GM12801 (cell line): ENCODE measurements around the gene CPB1.

Source experiments
- TF ChIP-seq, protein P1 (sequence below): IDR thresholded peaks from one replicate; pipeline ENCODE4 v1.5.1; 2011; ENCODE audit warnings: control low read depth; ENCODE audit not compliant: insufficient read length; ENCODE audit errors: extremely low read depth

CPB1 gene

DNA sequence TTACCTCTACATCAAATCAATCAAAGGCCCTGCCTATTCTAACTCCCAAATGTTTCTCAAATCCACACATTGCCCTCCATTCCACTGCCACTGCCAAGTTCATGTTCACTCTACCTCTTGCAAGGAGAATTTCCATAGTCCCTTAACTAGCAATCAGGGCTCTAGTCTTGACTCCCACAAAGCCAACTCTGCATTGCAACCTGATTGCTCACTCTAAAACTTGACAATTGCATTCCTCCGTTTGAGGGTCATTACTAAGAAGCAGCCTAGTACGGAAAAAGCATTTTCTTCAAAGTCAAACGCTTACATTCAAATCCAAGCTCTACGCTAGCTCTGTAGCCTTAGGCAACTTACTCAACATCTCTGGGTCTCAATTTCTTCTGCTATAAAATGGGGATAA lies 38.6 kb downstream of the CPB1 start:
- TF ChIP-seq, protein P1, sequence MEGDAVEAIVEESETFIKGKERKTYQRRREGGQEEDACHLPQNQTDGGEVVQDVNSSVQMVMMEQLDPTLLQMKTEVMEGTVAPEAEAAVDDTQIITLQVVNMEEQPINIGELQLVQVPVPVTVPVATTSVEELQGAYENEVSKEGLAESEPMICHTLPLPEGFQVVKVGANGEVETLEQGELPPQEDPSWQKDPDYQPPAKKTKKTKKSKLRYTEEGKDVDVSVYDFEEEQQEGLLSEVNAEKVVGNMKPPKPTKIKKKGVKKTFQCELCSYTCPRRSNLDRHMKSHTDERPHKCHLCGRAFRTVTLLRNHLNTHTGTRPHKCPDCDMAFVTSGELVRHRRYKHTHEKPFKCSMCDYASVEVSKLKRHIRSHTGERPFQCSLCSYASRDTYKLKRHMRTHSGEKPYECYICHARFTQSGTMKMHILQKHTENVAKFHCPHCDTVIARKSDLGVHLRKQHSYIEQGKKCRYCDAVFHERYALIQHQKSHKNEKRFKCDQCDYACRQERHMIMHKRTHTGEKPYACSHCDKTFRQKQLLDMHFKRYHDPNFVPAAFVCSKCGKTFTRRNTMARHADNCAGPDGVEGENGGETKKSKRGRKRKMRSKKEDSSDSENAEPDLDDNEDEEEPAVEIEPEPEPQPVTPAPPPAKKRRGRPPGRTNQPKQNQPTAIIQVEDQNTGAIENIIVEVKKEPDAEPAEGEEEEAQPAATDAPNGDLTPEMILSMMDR = no peak

DNA sequence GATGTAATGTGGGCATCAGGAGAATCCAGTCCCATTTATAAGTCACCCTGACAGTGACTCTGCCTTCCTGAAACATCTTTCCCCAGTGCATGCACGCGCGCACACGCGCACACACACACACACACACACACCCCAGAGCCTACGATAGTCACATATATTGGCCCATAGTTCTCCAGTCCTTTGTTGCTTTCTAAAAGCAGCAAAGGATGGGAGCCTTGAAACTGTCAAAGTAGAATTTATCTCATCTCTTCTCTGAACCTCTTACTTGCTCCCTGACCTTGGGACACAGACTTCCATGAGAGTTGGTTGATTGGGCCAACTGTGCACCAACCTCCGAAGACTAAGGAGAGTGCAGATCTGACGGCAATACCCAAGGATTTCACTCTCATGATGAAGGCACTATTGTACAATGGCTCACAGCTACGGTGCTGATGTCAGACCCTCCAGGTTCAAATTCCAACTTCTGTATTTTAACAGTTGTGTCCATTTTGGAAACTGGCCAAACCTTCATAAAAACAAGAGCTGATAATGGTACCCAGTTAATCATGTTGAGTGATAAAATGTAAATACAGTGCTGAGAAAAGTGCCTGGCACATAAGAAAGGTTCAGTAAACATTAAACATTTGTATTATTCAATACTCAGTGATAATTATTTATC lies 45.8 kb downstream of the CPB1 start:
- TF ChIP-seq, protein P1 = no peak

DNA sequence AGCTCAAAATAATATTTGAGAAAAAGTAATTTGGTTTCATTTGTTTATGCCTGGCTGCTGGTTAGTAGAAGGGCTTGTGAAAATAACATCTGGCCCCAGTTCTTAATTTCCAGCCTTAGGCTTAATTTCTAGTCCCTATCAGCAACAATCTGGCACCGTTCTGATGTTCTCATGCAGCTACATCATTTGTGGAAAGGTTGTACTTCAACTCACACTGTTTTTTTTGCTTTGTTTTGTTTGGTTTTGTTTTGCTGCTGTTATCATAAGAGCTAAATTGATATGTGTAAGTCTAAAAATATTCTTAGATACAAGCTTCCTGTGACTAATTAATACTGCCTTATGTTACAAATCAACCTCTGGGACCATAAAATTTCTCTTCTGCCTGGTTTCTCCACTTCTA lies 46.4 kb downstream of the CPB1 start:
- TF ChIP-seq, protein P1 = no peak

DNA sequence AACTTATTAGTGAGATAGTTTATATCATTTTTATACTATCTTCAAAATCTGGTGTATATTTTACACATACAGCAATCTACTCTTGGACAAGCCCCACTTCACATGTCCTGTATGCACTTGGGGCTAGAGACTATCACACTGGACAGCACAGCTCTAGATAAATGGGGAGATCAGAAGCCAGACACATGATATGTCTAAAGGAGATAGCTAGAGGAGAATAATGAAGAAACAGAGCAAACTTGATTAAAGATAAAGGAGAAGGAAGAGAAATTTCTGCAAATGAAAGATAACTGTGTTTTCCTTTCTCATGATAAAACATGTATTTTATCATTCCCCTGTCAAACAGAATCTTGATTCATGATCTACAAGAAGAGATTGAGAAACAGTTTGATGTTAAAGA lies 50.5 kb downstream of the CPB1 start:
- TF ChIP-seq, protein P1 = no peak

DNA sequence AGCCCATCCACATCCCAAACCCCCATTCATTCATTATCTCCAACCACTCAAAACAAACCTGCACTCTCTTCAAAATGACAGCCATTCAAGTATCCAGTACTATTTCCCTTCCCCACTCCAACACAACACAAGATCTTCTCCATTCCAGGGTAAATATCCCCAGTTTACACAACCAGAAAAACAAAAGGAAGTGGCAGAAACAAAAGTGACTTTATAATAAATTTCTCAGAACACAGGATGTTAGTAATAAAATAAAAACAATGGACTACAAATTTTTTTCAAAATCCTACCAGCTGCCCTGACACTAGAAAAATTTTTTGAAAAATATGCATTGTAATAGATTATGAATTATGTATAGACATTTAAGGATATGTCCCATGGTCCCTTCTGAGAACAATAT lies 51.6 kb downstream of the CPB1 start:
- TF ChIP-seq, protein P1 = no peak

DNA sequence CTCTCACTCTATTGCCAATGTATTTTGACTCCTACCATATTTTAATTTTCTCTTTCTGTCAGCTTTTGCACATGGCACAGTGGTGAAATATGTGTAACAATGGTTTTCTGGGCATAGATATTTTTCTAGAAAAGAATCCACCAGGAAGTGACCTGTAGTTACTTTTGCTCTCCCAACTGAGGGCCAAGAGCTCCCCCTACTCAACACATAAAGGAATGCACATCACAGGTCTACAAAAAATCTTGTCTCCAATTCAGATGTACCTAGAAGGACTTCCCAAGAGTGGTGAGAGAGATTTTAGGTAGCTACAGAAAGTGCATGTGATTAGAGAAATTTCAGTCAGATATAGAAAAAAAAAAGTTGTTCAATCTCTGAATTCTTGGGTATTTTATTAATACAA lies 53.1 kb downstream of the CPB1 start:
- TF ChIP-seq, protein P1 = no peak

DNA sequence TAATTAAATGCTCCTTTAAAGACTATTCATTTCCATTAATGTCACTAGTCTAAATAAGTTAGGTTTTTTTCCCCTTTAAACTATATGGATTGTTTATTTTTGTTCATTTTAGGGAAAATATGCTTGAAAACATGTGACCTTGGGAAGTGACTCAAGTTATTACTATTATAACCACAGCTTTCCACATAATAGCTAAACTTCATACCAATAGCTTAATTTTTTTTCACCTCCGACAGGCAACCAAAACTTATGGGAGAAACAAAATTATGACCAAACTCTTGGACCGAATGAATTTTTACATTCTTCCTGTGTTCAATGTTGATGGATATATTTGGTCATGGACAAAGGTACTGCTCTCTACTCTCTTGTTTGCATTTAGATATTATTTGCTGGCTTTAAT lies 53.7 kb downstream of the CPB1 start:
- TF ChIP-seq, protein P1 = no peak
